HG03575 (cell line): ENCODE measurements around the gene HNRNPL.
"Not testable (repeated sequence)": the region's sequence is repeated elsewhere in the genome, so short reads cannot be mapped to it uniquely, and the experiment has no call there.

Experiments used
- ATAC-seq: cut with Tn5 transposase; IDR thresholded peaks from one replicate; pipeline ENCODE4 v1.9.1; 2021; ENCODE audit not compliant: unreplicated experiment, insufficient number of reproducible peaks, low FRiP score; ENCODE audit errors: extremely low read depth

HNRNPL gene

GRCh38 chr19:38836159-38836982, 13.4 kb downstream of the HNRNPL start:
- ATAC-seq = no peak

GRCh38 chr19:38834590-38834989, 15.2 kb downstream of the HNRNPL start:
- no peak for ATAC-seq

- no peak for ATAC-seq
Measured at GRCh38 chr19:38834104-38834490, 15.7 kb downstream of the HNRNPL start.

GRCh38 chr19:38833092-38833425, 16.7 kb downstream of the HNRNPL start:
- no peak for ATAC-seq

GRCh38 chr19:38831142-38831605, 18.6 kb downstream of the HNRNPL start:
- ATAC-seq = no peak

- ATAC-seq = no peak
Measured at GRCh38 chr19:38830039-38830733, 19.6 kb downstream of the HNRNPL start.

GRCh38 chr19:38829203-38829602, 20.6 kb downstream of the HNRNPL start:
- not testable (repeated sequence) for ATAC-seq

GRCh38 chr19:38826856-38827551, 22.8 kb downstream of the HNRNPL start:
- ATAC-seq = no peak

GRCh38 chr19:38825936-38826335, 23.9 kb downstream of the HNRNPL start:
- ATAC-seq = not testable (repeated sequence)

GRCh38 chr19:38821230-38821825, 28.5 kb downstream of the HNRNPL start:
- ATAC-seq = not testable (repeated sequence)

- ATAC-seq = no peak
Measured at GRCh38 chr19:38819231-38819920, 30.4 kb downstream of the HNRNPL start.

- no peak for ATAC-seq
Measured at GRCh38 chr19:38817081-38817480, 32.7 kb downstream of the HNRNPL start.

GRCh38 chr19:38816131-38816750, 33.5 kb downstream of the HNRNPL start:
- ATAC-seq = no peak

GRCh38 chr19:38815059-38816001, 34.5 kb downstream of the HNRNPL start:
- no peak for ATAC-seq

- ATAC-seq = not testable (repeated sequence)
Measured at GRCh38 chr19:38813932-38814331, 35.9 kb downstream of the HNRNPL start.

- ATAC-seq = no peak
Measured at GRCh38 chr19:38813323-38813722, 36.5 kb downstream of the HNRNPL start.

- ATAC-seq = no peak
Measured at GRCh38 chr19:38812841-38813320, 36.9 kb downstream of the HNRNPL start, which contains the start of gene LGALS4. Gene LGALS4, minus strand, starts transcription at chr19:38812945. Its CDS starts 59 bp downstream, at chr19:38812886.
